Fibroblast of the conjunctiva (primary cell): ENCODE measurements around the gene WWOX.
"Not testable (repeated sequence)": the region's sequence is repeated elsewhere in the genome, so short reads cannot be mapped to it uniquely, and the experiment has no call there.

ENCODE experiments used
- DNase-seq: peaks from one replicate; pipeline ENCODE4 v3.0.0-alpha.2; 2010; ENCODE audit warnings: low read depth

The WWOX gene

GRCh38 chr16:78584213-78584860, 484.9 kb downstream of the WWOX start:
- DNase-seq: no peak

GRCh38 chr16:78584991-78585390, 485.5 kb downstream of the WWOX start:
- no peak for DNase-seq

GRCh38 chr16:78589331-78589730, 489.9 kb downstream of the WWOX start:
- DNase-seq: no peak

GRCh38 chr16:78591682-78592103, 492.2 kb downstream of the WWOX start:
- DNase-seq: no peak

- DNase-seq: no peak
Measured at GRCh38 chr16:78592111-78592510, 492.7 kb downstream of the WWOX start.

- DNase-seq: no peak
Measured at GRCh38 chr16:78593352-78593751, 493.9 kb downstream of the WWOX start.

GRCh38 chr16:78594191-78594590, 494.7 kb downstream of the WWOX start:
- no peak for DNase-seq

- DNase-seq: no peak
Measured at GRCh38 chr16:78596348-78596995, 497.0 kb downstream of the WWOX start.

- DNase-seq: no peak
Measured at GRCh38 chr16:78596996-78597422, 497.6 kb downstream of the WWOX start.

GRCh38 chr16:78597809-78598570, 498.5 kb downstream of the WWOX start:
- DNase-seq: no peak

- no peak for DNase-seq
Measured at GRCh38 chr16:78599271-78599670, 499.8 kb downstream of the WWOX start.

GRCh38 chr16:78604423-78605062, 505.1 kb downstream of the WWOX start:
- not testable (repeated sequence) for DNase-seq

GRCh38 chr16:78605548-78606101, 506.2 kb downstream of the WWOX start:
- DNase-seq: no peak

- no peak for DNase-seq
Measured at GRCh38 chr16:78606545-78606944, 507.1 kb downstream of the WWOX start.

- no peak for DNase-seq
Measured at GRCh38 chr16:78607022-78607421, 507.6 kb downstream of the WWOX start.

GRCh38 chr16:78607465-78607864, 508.0 kb downstream of the WWOX start:
- DNase-seq: no peak

- DNase-seq: no peak
Measured at GRCh38 chr16:78608305-78608776, 508.9 kb downstream of the WWOX start.

GRCh38 chr16:78609402-78610274, 510.2 kb downstream of the WWOX start:
- no peak for DNase-seq

- no peak for DNase-seq
Measured at GRCh38 chr16:78611318-78611717, 511.9 kb downstream of the WWOX start.

- no peak for DNase-seq
Measured at GRCh38 chr16:78619811-78620210, 520.4 kb downstream of the WWOX start.

- no peak for DNase-seq
Measured at GRCh38 chr16:78620291-78620690, 520.8 kb downstream of the WWOX start.
